Fibroblast of mammary gland (primary cell): ENCODE measurements around the gene KPTN.

ENCODE experiments used
- DNase-seq: peaks from one replicate; pipeline ENCODE4 v3.0.0-alpha.2; 2010; ENCODE audit warnings: low read depth
- H3K4me3 ChIP-seq: 2 replicates; pipeline ENCODE4 v1.5.1; 2011; ENCODE audit warnings: low read depth, mild to moderate bottlenecking, low read length, moderate library complexity; ENCODE audit not compliant: control insufficient read depth
- CTCF ChIP-seq: conservative IDR thresholded peaks from 2 replicates; pipeline ENCODE4 v1.5.1; 2011; ENCODE audit warnings: low read depth, low read length, inconsistent platforms; ENCODE audit not compliant: control insufficient read depth, insufficient read depth

The KPTN gene

GRCh38 chr19:47497050-47497766 lies 13.2 kb upstream of the KPTN start:
- no peak for DNase-seq
- no peak overlapping the region for H3K4me3 ChIP-seq
- TF ChIP-seq CTCF = no peak

- no peak for DNase-seq
- no peak overlapping the region for H3K4me3 ChIP-seq
- TF ChIP-seq CTCF = no peak
Measured at GRCh38 chr19:47495478-47496372, 11.7 kb upstream of the KPTN start.

- no peak for TF ChIP-seq CTCF
- no peak overlapping the region for H3K4me3 ChIP-seq
- DNase-seq = no peak
Measured at GRCh38 chr19:47494729-47495128, 10.7 kb upstream of the KPTN start.

GRCh38 chr19:47494211-47494547 lies 10.2 kb upstream of the KPTN start:
- TF ChIP-seq CTCF = no peak
- no peak overlapping the region for H3K4me3 ChIP-seq
- no peak for DNase-seq

GRCh38 chr19:47493378-47494210 lies 9.6 kb upstream of the KPTN start:
- no peak for DNase-seq
- TF ChIP-seq CTCF = no peak

GRCh38 chr19:47492571-47493377 lies 8.8 kb upstream of the KPTN start:
- no peak overlapping the region for H3K4me3 ChIP-seq
- TF ChIP-seq CTCF = no peak
- no peak for DNase-seq

More at GRCh38 chr19:47493378-47494210, 9.6 kb upstream of the KPTN start:
- H3K4me3 ChIP-seq = no peak overlapping the region
